NB4 (cell line): Measurements from ENCODE around the gene MEX3D.
A peak's percentile ranks its signal among the peaks of the same experiment; 100 is the strongest.

Experiments used
- DNase-seq: peaks from one replicate; pipeline ENCODE4 v3.0.0; 2010; ENCODE audit warnings: low read depth
- H3K4me3 ChIP-seq: one replicate; pipeline ENCODE4 v1.5.1; 2011; ENCODE audit warnings: mild to moderate bottlenecking, low read depth, low read length, moderate library complexity
- MYC ChIP-seq: IDR thresholded peaks from 2 replicates; pipeline ENCODE4 v1.6.1; 2011; ENCODE audit warnings: low read depth, low read length
- POLR2A ChIP-seq: IDR thresholded peaks from 2 replicates; pipeline ENCODE4 v1.6.1; 2011; ENCODE audit warnings: mild to moderate bottlenecking; ENCODE audit not compliant: insufficient read length; ENCODE audit errors: extremely low read depth
- TF ChIP-seq, protein P1 (sequence below): IDR thresholded peaks from 2 replicates; pipeline ENCODE4 v1.6.1; 2011; ENCODE audit warnings: low read depth, low read length
- TF ChIP-seq, protein P2 (sequence below): IDR thresholded peaks from one replicate; pipeline ENCODE4 v1.5.1; 2012; ENCODE audit warnings: low read depth, low read length

MEX3D gene

DNA sequence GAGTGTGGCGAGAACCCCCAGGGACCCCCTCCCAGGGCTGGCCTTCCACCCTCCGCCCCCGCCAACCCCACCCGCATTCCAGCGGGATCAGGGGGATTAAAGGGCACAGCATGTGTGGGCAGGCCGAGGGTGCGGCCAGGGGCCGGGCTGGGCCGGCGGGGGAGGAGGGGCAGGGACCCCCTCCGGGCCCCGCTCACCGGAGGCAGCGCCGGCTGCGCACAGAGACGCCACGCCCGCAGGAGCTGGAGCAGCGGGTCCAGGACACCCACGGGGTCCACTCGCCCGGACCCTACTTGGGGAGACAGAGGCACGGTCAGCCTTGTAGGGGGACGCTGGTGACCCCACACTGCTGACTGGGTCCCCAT is 57.7 kb downstream of the MEX3D start:
- DNase-seq, result no peak
- H3K4me3 ChIP-seq, result no peak overlapping the region
- no peak for TF ChIP-seq MYC
- TF ChIP-seq POLR2A, result no peak
- TF ChIP-seq, protein P1, sequence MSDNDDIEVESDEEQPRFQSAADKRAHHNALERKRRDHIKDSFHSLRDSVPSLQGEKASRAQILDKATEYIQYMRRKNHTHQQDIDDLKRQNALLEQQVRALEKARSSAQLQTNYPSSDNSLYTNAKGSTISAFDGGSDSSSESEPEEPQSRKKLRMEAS, result no peak
- TF ChIP-seq, protein P2, sequence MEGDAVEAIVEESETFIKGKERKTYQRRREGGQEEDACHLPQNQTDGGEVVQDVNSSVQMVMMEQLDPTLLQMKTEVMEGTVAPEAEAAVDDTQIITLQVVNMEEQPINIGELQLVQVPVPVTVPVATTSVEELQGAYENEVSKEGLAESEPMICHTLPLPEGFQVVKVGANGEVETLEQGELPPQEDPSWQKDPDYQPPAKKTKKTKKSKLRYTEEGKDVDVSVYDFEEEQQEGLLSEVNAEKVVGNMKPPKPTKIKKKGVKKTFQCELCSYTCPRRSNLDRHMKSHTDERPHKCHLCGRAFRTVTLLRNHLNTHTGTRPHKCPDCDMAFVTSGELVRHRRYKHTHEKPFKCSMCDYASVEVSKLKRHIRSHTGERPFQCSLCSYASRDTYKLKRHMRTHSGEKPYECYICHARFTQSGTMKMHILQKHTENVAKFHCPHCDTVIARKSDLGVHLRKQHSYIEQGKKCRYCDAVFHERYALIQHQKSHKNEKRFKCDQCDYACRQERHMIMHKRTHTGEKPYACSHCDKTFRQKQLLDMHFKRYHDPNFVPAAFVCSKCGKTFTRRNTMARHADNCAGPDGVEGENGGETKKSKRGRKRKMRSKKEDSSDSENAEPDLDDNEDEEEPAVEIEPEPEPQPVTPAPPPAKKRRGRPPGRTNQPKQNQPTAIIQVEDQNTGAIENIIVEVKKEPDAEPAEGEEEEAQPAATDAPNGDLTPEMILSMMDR, result no peak

DNA sequence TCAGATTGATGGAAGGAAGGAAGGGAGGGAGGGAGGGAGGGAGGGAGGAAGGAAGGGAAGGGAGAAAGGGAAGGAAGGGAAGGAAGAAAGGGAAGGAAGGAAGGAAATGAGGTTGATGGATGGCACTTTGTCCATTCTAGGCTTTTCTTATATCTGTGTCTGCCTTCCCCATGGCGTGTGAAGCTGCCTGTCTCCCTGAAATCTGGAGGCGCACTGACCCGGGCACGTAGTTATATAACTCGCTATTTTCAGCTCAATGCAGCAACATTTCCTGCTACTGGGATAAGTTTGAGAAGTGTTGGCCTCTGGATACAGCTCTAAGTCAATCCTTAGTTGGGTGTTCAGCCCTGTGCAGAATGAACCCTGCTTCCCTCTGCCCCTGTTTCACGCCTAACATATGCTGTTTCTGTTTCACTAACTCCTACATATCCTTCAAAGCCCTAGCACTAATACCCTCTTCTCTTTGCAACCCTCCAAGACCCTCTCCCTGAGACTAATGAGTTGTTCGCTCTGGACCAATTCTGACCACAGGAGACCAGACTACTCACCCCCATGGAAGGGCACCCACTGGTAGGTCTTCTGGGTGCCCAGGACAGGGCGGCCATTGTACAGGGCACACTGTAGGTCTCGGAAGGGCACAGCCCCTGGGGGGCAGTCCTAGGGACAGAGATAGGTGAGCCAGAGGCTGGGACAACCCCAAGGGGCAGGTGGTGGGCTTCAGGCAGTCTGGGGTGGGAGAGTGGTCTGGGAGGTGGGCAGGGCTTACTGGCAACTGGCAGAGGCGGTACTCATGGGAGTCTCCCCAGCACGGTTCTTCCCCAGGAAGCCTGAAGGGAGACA is 58.3 kb downstream of the MEX3D start:
- H3K4me3 ChIP-seq, result no peak overlapping the region
- DNase-seq, result no peak
- TF ChIP-seq MYC (no peak), POLR2A (no peak)
- TF ChIP-seq, protein P1, result no peak
- TF ChIP-seq, protein P2, result no peak

DNA sequence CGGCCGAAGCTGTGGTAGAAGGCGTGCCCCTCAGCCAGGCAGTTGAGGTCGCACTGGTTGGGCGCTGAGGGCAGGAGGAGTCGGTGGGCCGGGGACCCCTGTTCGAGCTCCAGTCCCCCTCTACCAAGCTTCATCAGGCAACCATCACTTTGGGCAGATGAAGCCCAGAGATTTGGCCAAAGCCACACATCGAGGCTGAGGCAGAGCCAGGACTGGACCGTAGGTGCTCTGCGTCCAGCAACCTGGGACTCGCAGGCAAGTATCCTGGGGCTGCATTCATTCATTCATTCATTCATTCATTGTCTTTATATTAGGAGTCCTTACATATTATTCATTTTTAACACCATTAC is 59.6 kb downstream of the MEX3D start:
- TF ChIP-seq, protein P1, result no peak
- TF ChIP-seq, protein P2, result no peak
- TF ChIP-seq POLR2A (no peak), MYC (no peak)
- no peak for DNase-seq
- no peak overlapping the region for H3K4me3 ChIP-seq

DNA sequence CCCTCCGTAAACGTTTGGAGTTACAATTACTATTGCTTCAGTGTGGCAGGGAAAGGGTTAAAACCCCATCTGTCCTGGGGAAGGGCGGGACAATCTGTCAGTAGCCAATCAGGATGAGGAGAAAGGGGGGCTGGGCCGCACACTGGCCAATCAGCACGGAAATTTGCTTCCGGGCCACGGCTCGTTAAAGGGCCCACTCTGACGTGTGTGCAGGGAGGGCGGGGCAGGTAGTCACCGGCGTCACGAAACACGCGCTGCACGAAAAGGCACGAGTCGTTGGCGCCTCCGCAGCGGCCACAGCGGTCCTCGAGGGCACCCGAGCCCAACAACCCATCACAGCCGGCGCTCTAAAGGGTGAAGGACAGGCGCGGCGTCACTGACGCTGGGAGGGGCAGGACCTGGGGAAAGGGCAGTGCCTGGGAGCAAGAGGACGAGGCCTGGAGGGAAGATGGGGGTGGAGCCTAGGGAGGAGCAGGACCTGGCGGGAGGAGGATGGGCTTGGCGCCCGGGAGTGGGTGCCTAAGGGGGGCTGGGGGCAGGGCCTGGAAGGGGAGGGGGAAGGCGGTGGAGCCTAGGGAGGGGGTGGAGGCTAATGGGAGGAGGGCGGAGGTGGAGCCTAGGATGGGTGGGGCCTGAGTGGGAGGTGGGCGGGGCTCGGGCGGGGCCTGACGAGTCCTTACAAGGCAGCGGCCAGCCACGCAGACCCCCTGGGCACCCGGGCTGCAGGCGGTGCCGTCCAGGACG is 60.2 kb downstream of the MEX3D start:
- DNase-seq, result peak; percentile 87
- H3K4me3 ChIP-seq, result no peak overlapping the region
- TF ChIP-seq MYC (peak; percentile 29; the same call in 1 of the 2 replicates), POLR2A (no peak)
- TF ChIP-seq, protein P1, result peak; percentile 79
- TF ChIP-seq, protein P2, result no peak

DNA sequence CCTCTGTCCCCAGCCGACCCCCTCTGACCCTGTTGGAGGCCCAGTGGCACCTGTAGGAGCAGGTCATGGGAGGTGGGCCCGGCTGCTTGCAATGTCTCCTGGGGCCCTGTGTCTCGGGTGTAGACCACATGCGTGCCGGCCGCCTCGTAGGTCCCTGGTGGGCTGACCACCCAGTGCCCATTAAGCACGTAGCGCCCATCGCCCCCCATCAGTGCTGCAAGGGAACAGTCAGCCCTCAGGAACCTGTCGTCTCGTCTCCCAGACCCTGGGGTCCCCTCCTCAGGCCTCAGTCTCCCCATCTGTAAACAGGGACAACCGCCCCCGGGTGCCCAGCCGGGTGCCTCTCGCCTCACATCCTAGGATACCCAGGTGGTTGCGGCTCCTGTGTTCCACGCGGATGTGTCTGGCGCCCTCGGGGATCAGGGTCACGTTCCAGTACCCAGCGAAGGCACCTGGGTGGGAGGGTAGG is 60.9 kb downstream of the MEX3D start:
- H3K4me3 ChIP-seq, result no peak overlapping the region
- TF ChIP-seq, protein P1, result no peak
- TF ChIP-seq POLR2A (no peak), MYC (no peak)
- TF ChIP-seq, protein P2, result no peak
- DNase-seq, result no peak
